ENCODE measurements around the gene IL1R1.
A peak's percentile ranks its signal among the peaks of the same experiment; 100 is the strongest.
"Not testable (repeated sequence)": the region's sequence is repeated elsewhere in the genome, so short reads cannot be mapped to it uniquely, and the experiment has no call there.

The IL1R1 gene

GRCh38 chr2:102141970-102142828 lies at the start of gene IL1R1:
TSS of gene IL1R1 (plus strand) at chr2:102142746. CDS start at chr2:102157725, 14,979 bp downstream.
- DNase-seq, result no peak

GRCh38 chr2:102093662-102094061 lies 48.9 kb upstream of the IL1R1 start:
- DNase-seq, result no peak

GRCh38 chr2:102094917-102095316 lies 47.6 kb upstream of the IL1R1 start:
- DNase-seq, result peak; percentile 20

GRCh38 chr2:102096103-102096502 lies 46.4 kb upstream of the IL1R1 start:
- DNase-seq, result no peak

- DNase-seq, result no peak
Measured at GRCh38 chr2:102098756-102099155, 43.8 kb upstream of the IL1R1 start.

GRCh38 chr2:102099536-102100298 lies 42.8 kb upstream of the IL1R1 start:
- DNase-seq, result no peak

GRCh38 chr2:102100371-102101096 lies 42.0 kb upstream of the IL1R1 start:
- DNase-seq, result no peak

GRCh38 chr2:102101097-102101848 lies 41.3 kb upstream of the IL1R1 start:
- DNase-seq, result no peak

GRCh38 chr2:102101849-102102635 lies 40.5 kb upstream of the IL1R1 start:
- no peak for DNase-seq

GRCh38 chr2:102102636-102102948 lies 40.0 kb upstream of the IL1R1 start:
- DNase-seq, result not testable (repeated sequence)

- no peak for DNase-seq
Measured at GRCh38 chr2:102103284-102103683, 39.3 kb upstream of the IL1R1 start.

GRCh38 chr2:102103992-102104871 lies 38.3 kb upstream of the IL1R1 start:
- peak; percentile 61 for DNase-seq

- no peak for DNase-seq
Measured at GRCh38 chr2:102106133-102106556, 36.4 kb upstream of the IL1R1 start.

- DNase-seq, result not testable (repeated sequence)
Measured at GRCh38 chr2:102106813-102107740, 35.5 kb upstream of the IL1R1 start.

GRCh38 chr2:102107741-102108070 lies 34.8 kb upstream of the IL1R1 start:
- DNase-seq, result no peak

- no peak for DNase-seq
Measured at GRCh38 chr2:102109016-102109415, 33.5 kb upstream of the IL1R1 start.

GRCh38 chr2:102110171-102110570 lies 32.4 kb upstream of the IL1R1 start:
- no peak for DNase-seq

- DNase-seq, result no peak
Measured at GRCh38 chr2:102110596-102111334, 31.8 kb upstream of the IL1R1 start.

GRCh38 chr2:102111823-102112222 lies 30.7 kb upstream of the IL1R1 start:
- DNase-seq, result no peak

Measured in CD4-positive, alpha-beta T cell treated with Interleukin-17A for 4 hours (primary cell).